GM12891 (cell line): Measurements from ENCODE around the gene ALG6.

Source experiments
- PAX5 ChIP-seq: IDR thresholded peaks from 2 replicates; pipeline ENCODE4 v1.6.1; 2011; ENCODE audit warnings: low read length, moderate library complexity, mild to moderate bottlenecking; ENCODE audit not compliant: insufficient read depth, severe bottlenecking
- POLR2A ChIP-seq: IDR thresholded peaks from 2 replicates; pipeline ENCODE4 v1.6.1; 2011; ENCODE audit warnings: low read depth, low read length, control low read depth
- POLR2AphosphoS5 ChIP-seq: IDR thresholded peaks from 2 replicates; pipeline ENCODE4 v1.6.1; 2011; ENCODE audit warnings: low read depth, low read length, control low read depth
- POU2F2 ChIP-seq: IDR thresholded peaks from 2 replicates; pipeline ENCODE4 v1.6.1; 2011; ENCODE audit warnings: low read depth, mild to moderate bottlenecking, control low read depth, low read length, moderate library complexity
- SPI1 ChIP-seq: IDR thresholded peaks from 2 replicates; pipeline ENCODE4 v1.6.1; 2011; ENCODE audit warnings: low read depth, low read length, control low read depth
- TAF1 ChIP-seq: IDR thresholded peaks from 2 replicates; pipeline ENCODE4 v1.6.1; 2011; ENCODE audit warnings: low read depth, low read length, control low read depth

DNA sequence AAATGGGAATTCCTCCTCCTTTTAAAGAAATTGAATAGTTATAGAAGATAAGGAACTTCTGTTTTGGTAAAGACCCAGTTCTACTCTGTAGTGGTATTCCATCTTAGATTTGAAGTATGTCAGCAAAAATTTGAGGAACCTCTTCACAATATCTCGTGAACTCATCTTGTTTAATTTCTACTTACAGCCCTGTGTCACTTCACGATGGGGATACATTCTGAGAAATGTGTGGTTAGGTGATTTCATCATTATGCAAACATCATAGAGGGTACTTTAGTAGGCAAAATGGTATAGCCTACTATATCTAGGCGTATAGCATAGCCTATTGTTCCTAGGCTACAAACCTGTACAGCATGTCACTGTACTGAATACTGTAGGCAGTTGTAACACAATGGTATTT is 36.0 kb downstream of the ALG6 start:
- no peak for TF ChIP-seq TAF1
- TF ChIP-seq POLR2AphosphoS5 = no peak
- no peak for TF ChIP-seq POU2F2
- no peak for TF ChIP-seq POLR2A
- no peak for TF ChIP-seq SPI1
- no peak for TF ChIP-seq PAX5
